Tibial artery (tissue), 4 donors: ENCODE measurements around the gene SSX7.

ENCODE experiments used
- DNase-seq, 2 donors: peaks; one replicate each; pipeline ENCODE4 v3.0.0-alpha.2; 2019
- H3K27ac ChIP-seq, 2 donors: fragments of 200-600 bp; sonication (generic) in 1 of 2; 1 replicate in 1 of 2; 2 replicates in 1 of 2; pipeline ENCODE4 v1.5.1; 2018 to 2019; ENCODE audit warnings: mild to moderate bottlenecking in 1 of 2
- H3K27me3 ChIP-seq, 2 donors: fragments of 200-600 bp; sonication (generic) in 1 of 2; one replicate each; pipeline versions ENCODE4 v1.5.1 to v1.6.0; 2016 to 2019
- H3K36me3 ChIP-seq, 3 donors: fragments of 200-600 bp; sonication (generic) in 2 of 3; one replicate each; pipeline ENCODE4 v1.5.1; 2016 to 2019; ENCODE audit warnings: mild to moderate bottlenecking in 2 of 3
- H3K4me1 ChIP-seq, 4 donors: fragments of 200-600 bp; sonication (generic) in 2 of 4; 1 replicate in 3 of 4; 2 replicates in 1 of 4; pipeline ENCODE4 v1.5.1; 2016 to 2019
- H3K4me3 ChIP-seq, 2 donors: fragments of 200-600 bp; sonication (generic) in 1 of 2; 1 replicate in 1 of 2; 2 replicates in 1 of 2; pipeline ENCODE4 v1.5.1; 2018 to 2019; ENCODE audit warnings: mild to moderate bottlenecking in 2 of 2
- H3K9me3 ChIP-seq, 3 donors: fragments of 200-600 bp; sonication (generic) in 1 of 3; one replicate each; pipeline ENCODE4 v1.5.1; 2016 to 2019
- CTCF ChIP-seq, 2 experiments: fragments of 200-600 bp in 1 of 2; fragments of 450-650 bp in 1 of 2; IDR thresholded peaks; one replicate each; pipeline ENCODE4 v1.5.1; 2017 to 2019; ENCODE audit warnings: antibody characterized with exemption in 2 of 2, mild to moderate bottlenecking in 1 of 2, moderate library complexity in 1 of 2
- intact Hi-C: fragments of 100-400 bp; cut with DNase I; formaldehyde crosslinking; loops from one replicate; pipeline ENCODE4 v1.15.0; 2023; ENCODE audit warnings: low total_unique reads

SSX7 gene

GRCh38 chrX:52598886-52599285 lies 55.8 kb downstream of the SSX7 start:
- Histone ChIP-seq H3K4me3 (no peak overlapping the region), H3K9me3 (peaks cover 0 to 3% (median 0%) of the 10 kb centered on the region in 3 donors), H3K27me3 (no peaks in the 10 kb centered on the region), H3K4me1 (no peaks in the 10 kb centered on the region), H3K27ac (no peak overlapping the region), H3K36me3 (no peaks in the 10 kb centered on the region)
- TF ChIP-seq CTCF (IDR thresholded peaks at IDR 0.05) = no peak
- DNase-seq = no peak
- intact Hi-C loops = no loop called here

- H3K4me1 ChIP-seq = no peaks in the 10 kb centered on the region
- H3K36me3 ChIP-seq = no peaks in the 10 kb centered on the region
- no peak for TF ChIP-seq CTCF (IDR thresholded peaks at IDR 0.05)
- no peak for DNase-seq
- peaks cover 0 to 3% (median 0%) of the 10 kb centered on the region in 3 donors for H3K9me3 ChIP-seq
- H3K4me3 ChIP-seq = no peak overlapping the region
- intact Hi-C loops = no loop called here
- no peak overlapping the region for H3K27ac ChIP-seq
- no peaks in the 10 kb centered on the region for H3K27me3 ChIP-seq
Measured at GRCh38 chrX:52594658-52595057, 60.0 kb downstream of the SSX7 start.
